ACC112 (cell line): ENCODE measurements around the gene GPHN.
"Not testable (repeated sequence)": the region's sequence is repeated elsewhere in the genome, so short reads cannot be mapped to it uniquely, and the experiment has no call there.

ENCODE experiments used
- H2AFZ ChIP-seq: fragments of 200-600 bp; sonication (generic); one replicate; pipeline ENCODE4 v1.6.0; 2017; ENCODE audit warnings: antibody characterized with exemption, low read length; ENCODE audit not compliant: unreplicated experiment
- H3K27ac ChIP-seq: fragments of 200-600 bp; sonication (generic); 2 replicates; pipeline ENCODE4 v1.5.1; 2014; ENCODE audit warnings: low read depth, mild to moderate bottlenecking, antibody characterized with exemption, low read length, moderate library complexity
- H3K27me3 ChIP-seq: fragments of 200-600 bp; sonication (generic); 2 replicates; pipeline ENCODE4 v1.6.1; 2014; ENCODE audit warnings: mild to moderate bottlenecking, antibody characterized with exemption, low read length, moderate library complexity, mixed read lengths; ENCODE audit not compliant: insufficient read depth
- H3K36me3 ChIP-seq: fragments of 200-600 bp; sonication (generic); 2 replicates; pipeline ENCODE4 v1.6.1; 2016; ENCODE audit warnings: mild to moderate bottlenecking, antibody characterized with exemption, low read length, moderate library complexity, mixed read lengths; ENCODE audit not compliant: insufficient read depth
- H3K4me1 ChIP-seq: fragments of 200-600 bp; sonication (generic); one replicate; pipeline ENCODE4 v1.6.1; 2016; ENCODE audit warnings: low read length, mixed read lengths; ENCODE audit not compliant: insufficient read depth, unreplicated experiment, control insufficient read depth
- H3K4me3 ChIP-seq: fragments of 200-600 bp; sonication (generic); 2 replicates; pipeline ENCODE4 v1.5.1; 2014; ENCODE audit warnings: mild to moderate bottlenecking, low read depth, low read length
- H3K79me2 ChIP-seq: fragments of 200-600 bp; sonication (generic); one replicate; pipeline ENCODE4 v1.6.0; 2016; ENCODE audit warnings: low read length; ENCODE audit not compliant: control insufficient read depth, unreplicated experiment, insufficient read depth

Gene GPHN

DNA sequence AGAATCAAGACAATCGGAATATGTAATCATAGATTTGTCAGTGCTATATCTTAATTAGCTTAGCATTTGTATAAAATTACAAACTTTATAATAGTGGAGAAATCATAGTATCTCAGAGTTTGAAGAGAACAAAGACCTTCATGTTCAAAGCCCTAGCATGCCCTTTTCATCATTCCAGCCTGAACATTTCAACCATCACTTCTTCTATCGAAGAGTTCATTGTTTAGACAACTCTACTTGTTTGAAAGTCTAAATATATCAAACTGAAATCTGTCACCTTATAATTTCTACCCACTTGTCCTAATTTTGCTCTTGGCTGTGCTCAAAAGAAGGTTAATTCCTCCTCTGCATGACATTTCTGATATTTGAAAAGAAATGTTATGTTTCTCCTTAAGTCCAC is 325.9 kb downstream of the GPHN start:
- Histone ChIP-seq H2AFZ (no peak overlapping the region), H3K27me3 (no peaks in the 10 kb centered on the region), H3K36me3 (no peaks in the 10 kb centered on the region), H3K79me2 (no peaks in the 10 kb centered on the region), H3K4me3 (no peak overlapping the region), H3K27ac (no peak overlapping the region), H3K4me1 (peaks cover 4% of the 10 kb centered on the region)

DNA sequence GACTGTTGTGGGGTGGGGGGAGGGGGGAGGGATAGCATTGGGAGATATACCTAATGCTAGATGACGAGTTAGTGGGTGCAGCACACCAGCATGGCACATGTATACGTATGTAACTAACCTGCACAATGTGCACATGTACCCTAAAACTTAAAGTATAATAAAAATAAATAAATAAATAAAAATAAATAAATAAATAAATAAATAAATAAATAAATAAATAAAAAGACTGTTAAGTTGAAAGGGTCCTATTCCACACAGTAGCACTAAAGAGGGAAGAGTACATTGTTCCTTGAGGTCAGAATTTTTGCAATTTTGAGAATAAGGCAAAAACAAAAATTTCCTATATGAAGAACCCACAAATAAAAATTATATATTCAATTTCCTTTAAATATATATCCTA is 329.5 kb downstream of the GPHN start:
- H3K27ac ChIP-seq, H3K36me3 ChIP-seq, H3K27me3 ChIP-seq, H2AFZ ChIP-seq, H3K4me1 ChIP-seq, H3K79me2 ChIP-seq, H3K4me3 ChIP-seq: not testable (repeated sequence)

- Histone ChIP-seq H3K27me3 (no peaks in the 10 kb centered on the region), H3K4me1 (no peaks in the 10 kb centered on the region), H2AFZ (no peak overlapping the region), H3K36me3 (no peaks in the 10 kb centered on the region), H3K79me2 (no peaks in the 10 kb centered on the region), H3K27ac (no peak overlapping the region), H3K4me3 (no peak overlapping the region)
Measured at GRCh38 chr14:66842911-66843512, 335.1 kb downstream of the GPHN start.

- no peaks in the 10 kb centered on the region for H3K27me3 ChIP-seq
- no peaks in the 10 kb centered on the region for H3K4me1 ChIP-seq
- no peaks in the 10 kb centered on the region for H3K79me2 ChIP-seq
- no peak overlapping the region for H2AFZ ChIP-seq
- H3K4me3 ChIP-seq, result no peak overlapping the region
- H3K27ac ChIP-seq, result no peak overlapping the region
- H3K36me3 ChIP-seq, result no peaks in the 10 kb centered on the region
Measured at GRCh38 chr14:66850258-66850888, 342.4 kb downstream of the GPHN start.

GRCh38 chr14:66853311-66853710 is 345.4 kb downstream of the GPHN start:
- Histone ChIP-seq H3K27ac (no peak overlapping the region), H3K4me1 (no peaks in the 10 kb centered on the region), H2AFZ (no peak overlapping the region), H3K36me3 (no peaks in the 10 kb centered on the region), H3K4me3 (no peak overlapping the region), H3K79me2 (no peaks in the 10 kb centered on the region), H3K27me3 (no peaks in the 10 kb centered on the region)

GRCh38 chr14:66857867-66858266 is 349.9 kb downstream of the GPHN start:
- Histone ChIP-seq H2AFZ (no peak overlapping the region), H3K4me3 (no peak overlapping the region), H3K27ac (no peak overlapping the region), H3K27me3 (no peaks in the 10 kb centered on the region), H3K36me3 (no peaks in the 10 kb centered on the region), H3K4me1 (no peaks in the 10 kb centered on the region), H3K79me2 (no peaks in the 10 kb centered on the region)

- Histone ChIP-seq H3K4me1 (no peaks in the 10 kb centered on the region), H3K4me3 (no peak overlapping the region), H2AFZ (no peak overlapping the region), H3K79me2 (no peaks in the 10 kb centered on the region), H3K36me3 (no peaks in the 10 kb centered on the region), H3K27ac (no peak overlapping the region), H3K27me3 (no peaks in the 10 kb centered on the region)
Measured at GRCh38 chr14:66859063-66859671, 351.2 kb downstream of the GPHN start.

DNA sequence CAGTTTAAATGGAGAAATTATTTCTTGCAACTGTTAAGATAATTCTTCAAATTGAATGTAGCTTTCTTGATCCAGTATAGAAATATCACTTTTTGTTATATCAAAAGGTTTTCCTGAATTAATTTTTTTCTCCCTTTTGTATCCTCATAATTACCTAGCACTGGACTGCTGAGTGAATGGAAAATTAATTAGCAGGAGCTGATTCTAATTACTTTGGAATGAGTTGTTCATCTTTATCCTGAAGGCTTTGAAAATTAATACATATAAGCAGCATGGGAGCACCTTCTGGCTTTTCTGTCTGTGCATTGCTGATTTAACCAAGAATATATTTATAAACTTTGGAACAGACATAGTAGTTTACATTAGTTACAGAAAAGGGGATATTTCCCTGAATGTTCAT is 373.6 kb downstream of the GPHN start:
- H3K79me2 ChIP-seq, result no peaks in the 10 kb centered on the region
- no peak overlapping the region for H2AFZ ChIP-seq
- H3K27me3 ChIP-seq, result no peaks in the 10 kb centered on the region
- no peak overlapping the region for H3K27ac ChIP-seq
- H3K36me3 ChIP-seq, result no peaks in the 10 kb centered on the region
- H3K4me1 ChIP-seq, result no peaks in the 10 kb centered on the region
- no peak overlapping the region for H3K4me3 ChIP-seq

- H2AFZ ChIP-seq, result no peak overlapping the region
- H3K27me3 ChIP-seq, result no peaks in the 10 kb centered on the region
- H3K4me3 ChIP-seq, result no peak overlapping the region
- no peaks in the 10 kb centered on the region for H3K4me1 ChIP-seq
- H3K27ac ChIP-seq, result no peak overlapping the region
- no peaks in the 10 kb centered on the region for H3K79me2 ChIP-seq
- peaks cover 7% of the 10 kb centered on the region; the same call in 1 of the 2 replicates for H3K36me3 ChIP-seq
Measured at GRCh38 chr14:66884149-66884548, 376.2 kb downstream of the GPHN start.

GRCh38 chr14:66900719-66901118 is 392.8 kb downstream of the GPHN start:
- Histone ChIP-seq H2AFZ (no peak overlapping the region), H3K27ac (no peak overlapping the region)

DNA sequence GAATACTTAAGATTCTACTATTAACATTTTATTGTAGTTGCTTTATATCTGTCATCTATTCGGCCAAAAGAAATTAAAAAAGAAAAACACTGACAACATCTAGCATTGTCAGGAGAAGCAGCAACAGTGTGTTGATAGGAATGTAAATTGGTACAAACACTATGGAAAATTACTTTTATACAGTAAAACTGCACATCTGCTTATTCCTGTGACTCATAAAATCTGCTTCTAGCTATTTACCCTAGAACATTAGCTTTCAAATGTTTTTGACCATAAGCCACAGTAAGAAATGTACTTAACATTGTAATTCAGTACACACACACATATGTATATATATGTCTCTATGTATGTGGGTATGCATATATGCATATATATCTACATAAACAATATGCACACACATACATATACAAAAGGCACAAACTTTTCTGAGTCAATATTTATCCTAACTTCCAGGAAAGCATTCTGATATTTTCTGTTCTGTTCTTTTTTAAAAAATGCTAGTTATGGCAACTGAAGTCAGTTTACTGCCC is 402.4 kb downstream of the GPHN start:
- no peaks in the 10 kb centered on the region for H3K4me1 ChIP-seq
- no peak overlapping the region for H3K27ac ChIP-seq
- H2AFZ ChIP-seq, result no peak overlapping the region
- H3K4me3 ChIP-seq, result no peak overlapping the region
- H3K36me3 ChIP-seq, result no peaks in the 10 kb centered on the region
- no peaks in the 10 kb centered on the region for H3K27me3 ChIP-seq
- H3K79me2 ChIP-seq, result no peaks in the 10 kb centered on the region

More at GRCh38 chr14:66900719-66901118, 392.8 kb downstream of the GPHN start:
- Histone ChIP-seq H3K4me3 (no peak overlapping the region), H3K79me2 (no peaks in the 10 kb centered on the region), H3K36me3 (no peaks in the 10 kb centered on the region), H3K4me1 (no peaks in the 10 kb centered on the region), H3K27me3 (no peaks in the 10 kb centered on the region)
